Astrocyte (in vitro differentiated cells and primary cell): Measurements from ENCODE around the gene PLEKHG4B.

Source experiments
- CTCF ChIP-seq: IDR thresholded peaks from 2 replicates; pipeline ENCODE4 v1.5.1; 2011; ENCODE audit warnings: low read depth, mild to moderate bottlenecking, inconsistent platforms, low read length, moderate library complexity; ENCODE audit not compliant: insufficient read depth
- EZH2 ChIP-seq: IDR thresholded peaks from 2 replicates; pipeline ENCODE4 v1.6.1; 2012; ENCODE audit warnings: mild to moderate bottlenecking, low read length, inconsistent platforms; ENCODE audit not compliant: insufficient read depth

GRCh38 chr5:194603-195209, 102.7 kb downstream of the PLEKHG4B start:
- TF ChIP-seq CTCF, result no peak
- TF ChIP-seq EZH2, result no peak
